ENCODE data around the gene ELOA.
"Not testable (repeated sequence)": the region's sequence is repeated elsewhere in the genome, so short reads cannot be mapped to it uniquely, and the experiment has no call there.

The ELOA gene

GRCh38 chr1:23777979-23778814, 34.9 kb downstream of the ELOA start, which contains the start of gene PITHD1:
PITHD1 (plus strand) TSS chr1:23778418; CDS start chr1:23778516, 98 bp downstream.
- peak within 1 kb of the TSS; percentile 83 for H2AFZ ChIP-seq
- H3K4me2 ChIP-seq (ENCODE audit: low read length): peak within 1 kb of the TSS; percentile 100
- H3K4me3 ChIP-seq (ENCODE audit: low read depth, low read length): peak within 1 kb of the TSS; percentile 82
- no peaks in the 10 kb centered on the region for H3K36me3 ChIP-seq (ENCODE audit: control insufficient read depth, insufficient read depth, low read length)
- no peak for TF ChIP-seq CTCF (IDR thresholded peaks at IDR 0.05)
- H3K79me2 ChIP-seq: peaks cover 10% of the 10 kb centered on the region
- peak within 1 kb of the TSS; percentile 82 for H3K27ac ChIP-seq
- no peak within 1 kb of the TSS for H3K9ac ChIP-seq
- H3K4me1 ChIP-seq: peaks cover 12% of the 10 kb centered on the region
- H3K9me3 ChIP-seq (ENCODE audit: control insufficient read depth, low read length): no peaks in the 10 kb centered on the region
- H3K27me3 ChIP-seq (ENCODE audit: control insufficient read depth, insufficient read depth, low read length): no peaks in the 10 kb centered on the region

GRCh38 chr1:23779826-23780371, 36.6 kb downstream of the ELOA start:
- no peak for TF ChIP-seq CTCF (IDR thresholded peaks at IDR 0.05)
- H3K27ac ChIP-seq: peak overlapping the region; percentile 72
- H3K9me3 ChIP-seq (ENCODE audit: control insufficient read depth, low read length): no peaks in the 10 kb centered on the region
- H3K27me3 ChIP-seq (ENCODE audit: control insufficient read depth, insufficient read depth, low read length): no peaks in the 10 kb centered on the region
- H2AFZ ChIP-seq: no peak overlapping the region
- H3K36me3 ChIP-seq (ENCODE audit: control insufficient read depth, insufficient read depth, low read length): no peaks in the 10 kb centered on the region
- H3K9ac ChIP-seq: no peak overlapping the region
- H3K4me2 ChIP-seq (ENCODE audit: low read length): peak overlapping the region; percentile 85
- H3K4me1 ChIP-seq: peaks cover 18% of the 10 kb centered on the region
- H3K4me3 ChIP-seq (ENCODE audit: low read depth, low read length): peak overlapping the region; percentile 82
- H3K79me2 ChIP-seq: peaks cover 10% of the 10 kb centered on the region

GRCh38 chr1:23783141-23783540, 39.9 kb downstream of the ELOA start:
- not testable (repeated sequence) for H3K4me3 ChIP-seq (ENCODE audit: low read depth, low read length); H3K79me2 ChIP-seq; H3K27me3 ChIP-seq (ENCODE audit: control insufficient read depth, insufficient read depth, low read length); H2AFZ ChIP-seq; H3K27ac ChIP-seq; H3K9me3 ChIP-seq (ENCODE audit: control insufficient read depth, low read length); H3K9ac ChIP-seq; H3K36me3 ChIP-seq (ENCODE audit: control insufficient read depth, insufficient read depth, low read length); H3K4me2 ChIP-seq (ENCODE audit: low read length)
- H3K4me1 ChIP-seq: peaks cover 14% of the 10 kb centered on the region

- H3K4me1 ChIP-seq: peaks cover 8% of the 10 kb centered on the region
- H3K9me3 ChIP-seq (ENCODE audit: control insufficient read depth, low read length): no peaks in the 10 kb centered on the region
- peak overlapping the region; percentile 86 for H3K27ac ChIP-seq
- H3K27me3 ChIP-seq (ENCODE audit: control insufficient read depth, insufficient read depth, low read length): no peaks in the 10 kb centered on the region
- H3K4me3 ChIP-seq (ENCODE audit: low read depth, low read length): peak overlapping the region; percentile 40
- H3K4me2 ChIP-seq (ENCODE audit: low read length): peak overlapping the region; percentile 63
- no peak for TF ChIP-seq CTCF (IDR thresholded peaks at IDR 0.05)
- H3K36me3 ChIP-seq (ENCODE audit: control insufficient read depth, insufficient read depth, low read length): no peaks in the 10 kb centered on the region
- H3K9ac ChIP-seq: no peak overlapping the region
- H3K79me2 ChIP-seq: peaks cover 8% of the 10 kb centered on the region
- H2AFZ ChIP-seq: no peak overlapping the region
Measured at GRCh38 chr1:23784846-23785245, 41.6 kb downstream of the ELOA start.

- Histone ChIP-seq H3K4me1 (peaks cover 6% of the 10 kb centered on the region), H2AFZ (no peak overlapping the region), H3K79me2 (peaks cover 3% of the 10 kb centered on the region), H3K27me3 (ENCODE audit: control insufficient read depth, insufficient read depth, low read length) (no peaks in the 10 kb centered on the region), H3K36me3 (ENCODE audit: control insufficient read depth, insufficient read depth, low read length) (no peaks in the 10 kb centered on the region), H3K27ac (no peak overlapping the region), H3K4me2 (ENCODE audit: low read length) (no peak overlapping the region), H3K9ac (no peak overlapping the region), H3K4me3 (ENCODE audit: low read depth, low read length) (no peak overlapping the region), H3K9me3 (ENCODE audit: control insufficient read depth, low read length) (no peaks in the 10 kb centered on the region)
- no peak for TF ChIP-seq CTCF (IDR thresholded peaks at IDR 0.05)
Measured at GRCh38 chr1:23787701-23788100, 44.4 kb downstream of the ELOA start.

Measured in parathyroid adenoma (tissue), 2 donors.